Colonic mucosa (tissue), 4 donors: ENCODE results near the gene UBC. TPM values are rescaled to one million over a fixed set of nuclear protein-coding genes. Genes with fewer than 3 reads are reported as not detected.
"Not testable (repeated sequence)": the region's sequence is repeated elsewhere in the genome, so short reads cannot be mapped to it uniquely, and the experiment has no call there.

ENCODE experiments used
- DNase-seq: peaks from one replicate; pipeline ENCODE4 v3.0.0-alpha.2; 2020
- H3K27ac ChIP-seq: fragments of 200-600 bp; one replicate; pipeline ENCODE4 v1.8.0; 2021
- H3K27me3 ChIP-seq: fragments of 200-600 bp; one replicate; pipeline ENCODE4 v1.8.0; 2021
- H3K36me3 ChIP-seq: fragments of 200-600 bp; one replicate; pipeline ENCODE4 v1.8.0; 2021
- H3K4me1 ChIP-seq: fragments of 200-600 bp; one replicate; pipeline ENCODE4 v1.8.0; 2021; ENCODE audit warnings: mild to moderate bottlenecking
- H3K4me3 ChIP-seq: fragments of 200-600 bp; one replicate; pipeline ENCODE4 v1.8.0; 2021
- H3K9ac ChIP-seq, 2 donors: one replicate each; pipeline ENCODE4 v1.7.0; 2013; ENCODE audit warnings: control low read depth in 2 of 2, low read depth in 2 of 2, low read length in 2 of 2
- H3K9me3 ChIP-seq: fragments of 200-600 bp; one replicate; pipeline ENCODE4 v1.8.0; 2021
- CTCF ChIP-seq: fragments of 200-600 bp; IDR thresholded peaks from one replicate; pipeline ENCODE4 v1.8.0; 2022; ENCODE audit warnings: antibody characterized with exemption, mild to moderate bottlenecking
- intact Hi-C: fragments of 100-400 bp; cut with DNase I; formaldehyde crosslinking; loops from one replicate; pipeline ENCODE4 v1.14.1; 2022
- total RNA-seq, 2 donors: library from RNA; stranded (reverse); fragmentation: NEBNext Ultra II Directional in 1 of 2; extraction: Animal tissue kit (Norgen Biotek cat#: 25700) in 1 of 2; gene quantifications; one replicate each; pipeline ENCODE4 v1.2.1, GENCODE V29; 2021
- donor health status: healthy.
- donor health status: DM: no; HTN: no; CAD: no.
- donor health status: DM: no; HTN: no; CAD: no.

The UBC gene
- total RNA-seq, 2 donors from 2014 or later: 903 to 1,043 TPM

GRCh38 chr12:124881123-124881522 is 33.3 kb downstream of the UBC start:
- Histone ChIP-seq H3K27ac (no peak overlapping the region), H3K4me1 (peaks cover 6% of the 10 kb centered on the region), H3K36me3 (no peaks in the 10 kb centered on the region), H3K4me3 (no peak overlapping the region), H3K9ac (no peak overlapping the region), H3K27me3 (no peaks in the 10 kb centered on the region), H3K9me3 (no peaks in the 10 kb centered on the region)
- TF ChIP-seq CTCF: no peak
- intact Hi-C loops: no loop called here
- no peak for DNase-seq

- H3K36me3 ChIP-seq, DNase-seq, intact Hi-C loops, H3K27me3 ChIP-seq, H3K27ac ChIP-seq, H3K9me3 ChIP-seq, H3K4me1 ChIP-seq, H3K4me3 ChIP-seq, H3K9ac ChIP-seq: not testable (repeated sequence)
Observed at GRCh38 chr12:124880335-124880734, 34.1 kb downstream of the UBC start.

- no peaks in the 10 kb centered on the region for H3K36me3 ChIP-seq
- no peak overlapping the region for H3K9ac ChIP-seq
- H3K4me1 ChIP-seq: peaks cover 5% of the 10 kb centered on the region
- TF ChIP-seq CTCF: no peak
- no peak overlapping the region for H3K27ac ChIP-seq
- no peaks in the 10 kb centered on the region for H3K9me3 ChIP-seq
- intact Hi-C loops: no loop called here
- no peak for DNase-seq
- no peak overlapping the region for H3K4me3 ChIP-seq
- no peaks in the 10 kb centered on the region for H3K27me3 ChIP-seq
Observed at GRCh38 chr12:124878795-124879516, 35.5 kb downstream of the UBC start.

GRCh38 chr12:124877423-124877822 is 37.0 kb downstream of the UBC start:
- Histone ChIP-seq H3K4me3 (no peak overlapping the region), H3K27me3 (no peaks in the 10 kb centered on the region), H3K9ac (no peak overlapping the region), H3K9me3 (no peaks in the 10 kb centered on the region), H3K36me3 (no peaks in the 10 kb centered on the region), H3K4me1 (peaks cover 5% of the 10 kb centered on the region), H3K27ac (no peak overlapping the region)
- intact Hi-C loops: no loop called here
- no peak for DNase-seq
- no peak for TF ChIP-seq CTCF

GRCh38 chr12:124876171-124876570 is 38.3 kb downstream of the UBC start:
- no peaks in the 10 kb centered on the region for H3K9me3 ChIP-seq
- peaks cover 5% of the 10 kb centered on the region for H3K4me1 ChIP-seq
- DNase-seq: no peak
- H3K4me3 ChIP-seq: no peak overlapping the region
- no peaks in the 10 kb centered on the region for H3K27me3 ChIP-seq
- H3K9ac ChIP-seq: no peak overlapping the region
- no peak for TF ChIP-seq CTCF
- intact Hi-C loops: no loop called here
- H3K36me3 ChIP-seq: no peaks in the 10 kb centered on the region
- H3K27ac ChIP-seq: no peak overlapping the region

GRCh38 chr12:124875803-124876132 is 38.7 kb downstream of the UBC start:
- TF ChIP-seq CTCF: no peak
- no peaks in the 10 kb centered on the region for H3K27me3 ChIP-seq
- H3K27ac ChIP-seq: peak overlapping the region; percentile 53
- peaks cover 5% of the 10 kb centered on the region for H3K4me1 ChIP-seq
- H3K4me3 ChIP-seq: no peak overlapping the region
- no peaks in the 10 kb centered on the region for H3K9me3 ChIP-seq
- no peaks in the 10 kb centered on the region for H3K36me3 ChIP-seq
- DNase-seq: peak; percentile 54
- no peak overlapping the region for H3K9ac ChIP-seq
- intact Hi-C loops: no loop called here
